GM18870 (cell line): Measurements from ENCODE around the gene FAM83D.

ENCODE experiments used
- ATAC-seq: cut with Tn5 transposase; IDR thresholded peaks from one replicate; pipeline ENCODE4 v1.9.1; 2021; ENCODE audit warnings: moderate library complexity; ENCODE audit not compliant: unreplicated experiment

Gene FAM83D

GRCh38 chr20:38926142-38926933 lies at the start of gene FAM83D:
Gene FAM83D, plus strand, starts transcription at chr20:38926417. Its CDS starts 26 bp downstream, at chr20:38926443.
- ATAC-seq, result peak; percentile 80

- no peak for ATAC-seq
Observed at GRCh38 chr20:38877483-38877882, 48.7 kb upstream of the FAM83D start.

- ATAC-seq, result no peak
Observed at GRCh38 chr20:38878866-38879265, 47.4 kb upstream of the FAM83D start.

- ATAC-seq, result no peak
Observed at GRCh38 chr20:38880952-38881735, 45.1 kb upstream of the FAM83D start.

- ATAC-seq, result no peak
Observed at GRCh38 chr20:38881806-38882440, 44.3 kb upstream of the FAM83D start.

- ATAC-seq, result no peak
Observed at GRCh38 chr20:38882600-38882999, 43.6 kb upstream of the FAM83D start.

GRCh38 chr20:38883081-38883980 lies 42.9 kb upstream of the FAM83D start:
- no peak for ATAC-seq

GRCh38 chr20:38883981-38884733 lies 42.1 kb upstream of the FAM83D start:
- no peak for ATAC-seq

GRCh38 chr20:38885357-38885756 lies 40.9 kb upstream of the FAM83D start:
- ATAC-seq, result no peak

- ATAC-seq, result no peak
Observed at GRCh38 chr20:38888059-38888831, 38.0 kb upstream of the FAM83D start.

GRCh38 chr20:38889050-38889449 lies 37.2 kb upstream of the FAM83D start:
- ATAC-seq, result no peak

- no peak for ATAC-seq
Observed at GRCh38 chr20:38889792-38890496, 36.3 kb upstream of the FAM83D start.

- ATAC-seq, result no peak
Observed at GRCh38 chr20:38890497-38890818, 35.8 kb upstream of the FAM83D start.

GRCh38 chr20:38892091-38892981 lies 33.9 kb upstream of the FAM83D start:
- ATAC-seq, result no peak

- ATAC-seq, result no peak
Observed at GRCh38 chr20:38893056-38893564, 33.1 kb upstream of the FAM83D start.

GRCh38 chr20:38893565-38894090 lies 32.6 kb upstream of the FAM83D start:
- no peak for ATAC-seq
